ENCODE results near the gene NFYA. TPM values are rescaled to one million over a fixed set of nuclear protein-coding genes. Genes with fewer than 3 reads are reported as not detected.

NFYA gene
- polyA plus RNA-seq, 1 donor: 29.3 TPM

- no peaks in the 10 kb centered on the region for H3K9me3 ChIP-seq (ENCODE audit: control insufficient read depth, low read depth, low read length)
- H3K27me3 ChIP-seq (ENCODE audit: control insufficient read depth, insufficient read depth, low read length): no peaks in the 10 kb centered on the region
- peaks cover 6% of the 10 kb centered on the region for H3K4me1 ChIP-seq (ENCODE audit: control insufficient read depth, insufficient read depth, low read length)
- no peak overlapping the region for H3K4me3 ChIP-seq (ENCODE audit: low read length)
- no peak for DNase-seq
- peaks cover 50% of the 10 kb centered on the region for H3K36me3 ChIP-seq (ENCODE audit: control insufficient read depth, insufficient read depth, low read length)
- H3K27ac ChIP-seq (ENCODE audit: low read length): no peak overlapping the region
Measured at GRCh38 chr6:41083072-41083471, 10.3 kb downstream of the NFYA start.

GRCh38 chr6:41085182-41085581, 12.4 kb downstream of the NFYA start:
- DNase-seq: no peak
- no peaks in the 10 kb centered on the region for H3K4me1 ChIP-seq (ENCODE audit: control insufficient read depth, insufficient read depth, low read length)
- no peaks in the 10 kb centered on the region for H3K27me3 ChIP-seq (ENCODE audit: control insufficient read depth, insufficient read depth, low read length)
- H3K36me3 ChIP-seq (ENCODE audit: control insufficient read depth, insufficient read depth, low read length): peaks cover 54% of the 10 kb centered on the region
- H3K4me3 ChIP-seq (ENCODE audit: low read length): no peak overlapping the region
- H3K27ac ChIP-seq (ENCODE audit: low read length): no peak overlapping the region
- no peaks in the 10 kb centered on the region for H3K9me3 ChIP-seq (ENCODE audit: control insufficient read depth, low read depth, low read length)

- Histone ChIP-seq H3K27me3 (ENCODE audit: control insufficient read depth, insufficient read depth, low read length) (no peaks in the 10 kb centered on the region), H3K4me1 (ENCODE audit: control insufficient read depth, insufficient read depth, low read length) (no peaks in the 10 kb centered on the region), H3K36me3 (ENCODE audit: control insufficient read depth, insufficient read depth, low read length) (peaks cover 62% of the 10 kb centered on the region), H3K9me3 (ENCODE audit: control insufficient read depth, low read depth, low read length) (no peaks in the 10 kb centered on the region), H3K4me3 (ENCODE audit: low read length) (no peak overlapping the region), H3K27ac (ENCODE audit: low read length) (no peak overlapping the region)
- no peak for DNase-seq
- whole genome bisulfite sequencing (ENCODE audit: insufficient coverage, low lambda C conversion rate): no CpG with 5 or more reads among the region's 4 CpGs
Measured at GRCh38 chr6:41088451-41088850, 15.7 kb downstream of the NFYA start.

- Histone ChIP-seq H3K9me3 (ENCODE audit: control insufficient read depth, low read depth, low read length) (no peaks in the 10 kb centered on the region), H3K4me3 (ENCODE audit: low read length) (no peak overlapping the region), H3K27ac (ENCODE audit: low read length) (no peak overlapping the region), H3K4me1 (ENCODE audit: control insufficient read depth, insufficient read depth, low read length) (no peaks in the 10 kb centered on the region), H3K27me3 (ENCODE audit: control insufficient read depth, insufficient read depth, low read length) (no peaks in the 10 kb centered on the region), H3K36me3 (ENCODE audit: control insufficient read depth, insufficient read depth, low read length) (peaks cover 72% of the 10 kb centered on the region)
- no peak for DNase-seq
- no CpG with 5 or more reads among the region's 1 CpG for WGBS (ENCODE audit: insufficient coverage, low lambda C conversion rate)
Measured at GRCh38 chr6:41090841-41091761, 18.3 kb downstream of the NFYA start.

GRCh38 chr6:41092421-41093140, 19.8 kb downstream of the NFYA start:
- Histone ChIP-seq H3K36me3 (ENCODE audit: control insufficient read depth, insufficient read depth, low read length) (peaks cover 81% of the 10 kb centered on the region), H3K27ac (ENCODE audit: low read length) (no peak overlapping the region), H3K4me1 (ENCODE audit: control insufficient read depth, insufficient read depth, low read length) (no peaks in the 10 kb centered on the region), H3K27me3 (ENCODE audit: control insufficient read depth, insufficient read depth, low read length) (no peaks in the 10 kb centered on the region), H3K4me3 (ENCODE audit: low read length) (no peak overlapping the region), H3K9me3 (ENCODE audit: control insufficient read depth, low read depth, low read length) (no peaks in the 10 kb centered on the region)
- DNase-seq: no peak
- WGBS (ENCODE audit: insufficient coverage, low lambda C conversion rate): 100% methylated on average over 1 of the region's 4 CpGs

GRCh38 chr6:41093729-41094128, 21.0 kb downstream of the NFYA start:
- WGBS (ENCODE audit: insufficient coverage, low lambda C conversion rate): 100% methylated on average over 1 of the region's 6 CpGs
- H3K4me3 ChIP-seq (ENCODE audit: low read length): no peak overlapping the region
- peak in 1 of 2 donors; percentile 9 for DNase-seq
- H3K36me3 ChIP-seq (ENCODE audit: control insufficient read depth, insufficient read depth, low read length): peaks cover 85% of the 10 kb centered on the region
- peak overlapping the region; percentile 21 for H3K27ac ChIP-seq (ENCODE audit: low read length)
- H3K27me3 ChIP-seq (ENCODE audit: control insufficient read depth, insufficient read depth, low read length): no peaks in the 10 kb centered on the region
- H3K9me3 ChIP-seq (ENCODE audit: control insufficient read depth, low read depth, low read length): no peaks in the 10 kb centered on the region
- no peaks in the 10 kb centered on the region for H3K4me1 ChIP-seq (ENCODE audit: control insufficient read depth, insufficient read depth, low read length)

GRCh38 chr6:41097467-41098090, 24.8 kb downstream of the NFYA start:
- Histone ChIP-seq H3K4me3 (ENCODE audit: low read length) (no peak overlapping the region), H3K27me3 (ENCODE audit: control insufficient read depth, insufficient read depth, low read length) (no peaks in the 10 kb centered on the region), H3K27ac (ENCODE audit: low read length) (no peak overlapping the region), H3K4me1 (ENCODE audit: control insufficient read depth, insufficient read depth, low read length) (no peaks in the 10 kb centered on the region), H3K9me3 (ENCODE audit: control insufficient read depth, low read depth, low read length) (peaks cover 4% of the 10 kb centered on the region), H3K36me3 (ENCODE audit: control insufficient read depth, insufficient read depth, low read length) (peaks cover 79% of the 10 kb centered on the region)
- WGBS (ENCODE audit: insufficient coverage, low lambda C conversion rate): 100% methylated on average over 1 of the region's 5 CpGs
- DNase-seq: no peak

- no peaks in the 10 kb centered on the region for H3K27me3 ChIP-seq (ENCODE audit: control insufficient read depth, insufficient read depth, low read length)
- H3K36me3 ChIP-seq (ENCODE audit: control insufficient read depth, insufficient read depth, low read length): peaks cover 72% of the 10 kb centered on the region
- peaks cover 4% of the 10 kb centered on the region for H3K9me3 ChIP-seq (ENCODE audit: control insufficient read depth, low read depth, low read length)
- H3K27ac ChIP-seq (ENCODE audit: low read length): no peak overlapping the region
- WGBS (ENCODE audit: insufficient coverage, low lambda C conversion rate): 92% methylated on average over 2 of the region's 3 CpGs
- H3K4me1 ChIP-seq (ENCODE audit: control insufficient read depth, insufficient read depth, low read length): no peaks in the 10 kb centered on the region
- no peak for DNase-seq
- H3K4me3 ChIP-seq (ENCODE audit: low read length): no peak overlapping the region
Measured at GRCh38 chr6:41098366-41098765, 25.6 kb downstream of the NFYA start.

- no peak overlapping the region for H3K27ac ChIP-seq (ENCODE audit: low read length)
- no CpG with 5 or more reads among the region's 42 CpGs for whole genome bisulfite sequencing (ENCODE audit: insufficient coverage, low lambda C conversion rate)
- H3K4me1 ChIP-seq (ENCODE audit: control insufficient read depth, insufficient read depth, low read length): no peaks in the 10 kb centered on the region
- no peak for DNase-seq
- no peaks in the 10 kb centered on the region for H3K27me3 ChIP-seq (ENCODE audit: control insufficient read depth, insufficient read depth, low read length)
- H3K36me3 ChIP-seq (ENCODE audit: control insufficient read depth, insufficient read depth, low read length): peaks cover 51% of the 10 kb centered on the region
- peaks cover 4% of the 10 kb centered on the region for H3K9me3 ChIP-seq (ENCODE audit: control insufficient read depth, low read depth, low read length)
- no peak overlapping the region for H3K4me3 ChIP-seq (ENCODE audit: low read length)
Measured at GRCh38 chr6:41100871-41101287, 28.1 kb downstream of the NFYA start.

- Histone ChIP-seq H3K4me3 (ENCODE audit: low read length) (no peak overlapping the region), H3K27ac (ENCODE audit: low read length) (no peak overlapping the region), H3K27me3 (ENCODE audit: control insufficient read depth, insufficient read depth, low read length) (no peaks in the 10 kb centered on the region), H3K36me3 (ENCODE audit: control insufficient read depth, insufficient read depth, low read length) (peaks cover 23% of the 10 kb centered on the region), H3K9me3 (ENCODE audit: control insufficient read depth, low read depth, low read length) (peaks cover 4% of the 10 kb centered on the region), H3K4me1 (ENCODE audit: control insufficient read depth, insufficient read depth, low read length) (no peaks in the 10 kb centered on the region)
- 100% methylated on average over 2 of the region's 3 CpGs for WGBS (ENCODE audit: insufficient coverage, low lambda C conversion rate)
- no peak for DNase-seq
Measured at GRCh38 chr6:41103847-41104246, 31.1 kb downstream of the NFYA start.
